Measurements from ENCODE around the gene NPAT. TPM values are rescaled to one million over a fixed set of nuclear protein-coding genes. Genes with fewer than 3 reads are reported as not detected.

Gene NPAT
- total RNA-seq: 10 to 100 TPM; 40.4 to 42.5 TPM

GRCh38 chr11:108222574-108223347, at the start of gene NPAT, which contains the start of gene ATM:
TSS of gene NPAT (minus strand) at chr11:108222638. CDS start at chr11:108222536, 102 bp downstream.
TSS of gene ATM (plus strand) at chr11:108223067. CDS start at chr11:108227625, 4,558 bp downstream.
- H3K27ac Mint-ChIP-seq: no peak within 1 kb of the TSS
- peaks cover 50% of the 10 kb centered on the region for H3K36me3 Mint-ChIP-seq
- H3K4me1 Mint-ChIP-seq: peaks cover 47% of the 10 kb centered on the region
- H3K27me3 Mint-ChIP-seq: no peaks in the 10 kb centered on the region
- H3K9me3 Mint-ChIP-seq: no peaks in the 10 kb centered on the region
- peak; percentile 98 for DNase-seq
- no peak within 1 kb of the TSS for H3K4me3 Mint-ChIP-seq

- Mint-ChIP-seq H3K36me3 (peaks cover 65% of the 10 kb centered on the region), H3K4me1 (peaks cover 28% of the 10 kb centered on the region), H3K27ac (peak overlapping the region; percentile 60), H3K4me3 (no peak overlapping the region), H3K27me3 (no peaks in the 10 kb centered on the region), H3K9me3 (peaks cover 16% of the 10 kb centered on the region)
- DNase-seq: no peak
Observed at GRCh38 chr11:108269583-108269982, 47.1 kb upstream of the NPAT start.

GRCh38 chr11:108253176-108253575, 30.7 kb upstream of the NPAT start:
- peaks cover 3% of the 10 kb centered on the region for H3K9me3 Mint-ChIP-seq
- peaks cover 48% of the 10 kb centered on the region for H3K4me1 Mint-ChIP-seq
- H3K4me3 Mint-ChIP-seq: no peak overlapping the region
- no peak overlapping the region for H3K27ac Mint-ChIP-seq
- no peaks in the 10 kb centered on the region for H3K27me3 Mint-ChIP-seq
- H3K36me3 Mint-ChIP-seq: peaks cover 44% of the 10 kb centered on the region
- no peak for DNase-seq

- H3K27ac Mint-ChIP-seq: peak overlapping the region; percentile 78
- H3K4me3 Mint-ChIP-seq: no peak overlapping the region
- H3K4me1 Mint-ChIP-seq: peaks cover 55% of the 10 kb centered on the region
- peaks cover 7% of the 10 kb centered on the region for H3K9me3 Mint-ChIP-seq
- H3K27me3 Mint-ChIP-seq: no peaks in the 10 kb centered on the region
- no peak for DNase-seq
- H3K36me3 Mint-ChIP-seq: peaks cover 55% of the 10 kb centered on the region
Observed at GRCh38 chr11:108246885-108247284, 24.4 kb upstream of the NPAT start.

GRCh38 chr11:108246308-108246707, 23.9 kb upstream of the NPAT start:
- no peak for DNase-seq
- Mint-ChIP-seq H3K27ac (peak overlapping the region; percentile 78), H3K36me3 (peaks cover 55% of the 10 kb centered on the region), H3K4me1 (peaks cover 54% of the 10 kb centered on the region), H3K4me3 (no peak overlapping the region), H3K9me3 (peaks cover 7% of the 10 kb centered on the region), H3K27me3 (no peaks in the 10 kb centered on the region)

GRCh38 chr11:108242422-108242821, 20.0 kb upstream of the NPAT start:
- H3K9me3 Mint-ChIP-seq: no peaks in the 10 kb centered on the region
- H3K36me3 Mint-ChIP-seq: peaks cover 60% of the 10 kb centered on the region
- H3K4me3 Mint-ChIP-seq: no peak overlapping the region
- H3K27me3 Mint-ChIP-seq: no peaks in the 10 kb centered on the region
- no peak for DNase-seq
- peaks cover 65% of the 10 kb centered on the region for H3K4me1 Mint-ChIP-seq
- H3K27ac Mint-ChIP-seq: peak overlapping the region; percentile 85

- peak overlapping the region; percentile 85 for H3K27ac Mint-ChIP-seq
- peak overlapping the region; percentile 19 for H3K4me3 Mint-ChIP-seq
Observed at GRCh38 chr11:108241330-108242037, 19.0 kb upstream of the NPAT start.

GRCh38 chr11:108239076-108239475, 16.6 kb upstream of the NPAT start:
- peak overlapping the region; percentile 90 for H3K27ac Mint-ChIP-seq
- H3K4me1 Mint-ChIP-seq: peaks cover 66% of the 10 kb centered on the region
- DNase-seq: no peak
- no peaks in the 10 kb centered on the region for H3K9me3 Mint-ChIP-seq
- H3K4me3 Mint-ChIP-seq: peak overlapping the region; percentile 37
- H3K27me3 Mint-ChIP-seq: no peaks in the 10 kb centered on the region
- H3K36me3 Mint-ChIP-seq: peaks cover 60% of the 10 kb centered on the region

More at GRCh38 chr11:108241330-108242037, 19.0 kb upstream of the NPAT start:
- DNase-seq: peak; percentile 55
- H3K27me3 Mint-ChIP-seq: no peaks in the 10 kb centered on the region
- peaks cover 67% of the 10 kb centered on the region for H3K4me1 Mint-ChIP-seq
- H3K9me3 Mint-ChIP-seq: no peaks in the 10 kb centered on the region
- H3K36me3 Mint-ChIP-seq: peaks cover 56% of the 10 kb centered on the region

- DNase-seq: no peak
- Mint-ChIP-seq H3K4me1 (peaks cover 70% of the 10 kb centered on the region), H3K4me3 (peak overlapping the region; percentile 50), H3K27ac (peak overlapping the region; percentile 92), H3K9me3 (no peaks in the 10 kb centered on the region), H3K27me3 (no peaks in the 10 kb centered on the region), H3K36me3 (peaks cover 63% of the 10 kb centered on the region)
Observed at GRCh38 chr11:108237058-108237481, 14.6 kb upstream of the NPAT start.

GRCh38 chr11:108235633-108236032, 13.2 kb upstream of the NPAT start:
- Mint-ChIP-seq H3K9me3 (no peaks in the 10 kb centered on the region), H3K4me1 (peaks cover 70% of the 10 kb centered on the region), H3K27ac (peak overlapping the region; percentile 92), H3K27me3 (no peaks in the 10 kb centered on the region), H3K4me3 (peak overlapping the region; percentile 50), H3K36me3 (peaks cover 62% of the 10 kb centered on the region)
- DNase-seq: no peak

- Mint-ChIP-seq H3K4me3 (no peak overlapping the region), H3K36me3 (peaks cover 61% of the 10 kb centered on the region), H3K27ac (peak overlapping the region; percentile 92), H3K9me3 (no peaks in the 10 kb centered on the region), H3K27me3 (no peaks in the 10 kb centered on the region), H3K4me1 (peaks cover 69% of the 10 kb centered on the region)
- DNase-seq: no peak
Observed at GRCh38 chr11:108235192-108235591, 12.8 kb upstream of the NPAT start.

GRCh38 chr11:108233277-108233945, 11.0 kb upstream of the NPAT start:
- H3K27ac Mint-ChIP-seq: peak overlapping the region; percentile 81

GRCh38 chr11:108228251-108228650, 5.8 kb upstream of the NPAT start:
- Mint-ChIP-seq H3K27me3 (no peaks in the 10 kb centered on the region), H3K4me3 (peak overlapping the region; percentile 63), H3K36me3 (peaks cover 51% of the 10 kb centered on the region), H3K27ac (peak overlapping the region; percentile 90), H3K9me3 (no peaks in the 10 kb centered on the region), H3K4me1 (peaks cover 57% of the 10 kb centered on the region)
- no peak for DNase-seq

More at GRCh38 chr11:108233277-108233945, 11.0 kb upstream of the NPAT start:
- Mint-ChIP-seq H3K36me3 (peaks cover 58% of the 10 kb centered on the region), H3K4me3 (no peak overlapping the region), H3K4me1 (peaks cover 69% of the 10 kb centered on the region), H3K27me3 (no peaks in the 10 kb centered on the region), H3K9me3 (no peaks in the 10 kb centered on the region)
- DNase-seq: no peak

GRCh38 chr11:108226036-108226435, 3.6 kb upstream of the NPAT start:
- Mint-ChIP-seq H3K27me3 (no peaks in the 10 kb centered on the region), H3K4me1 (peaks cover 41% of the 10 kb centered on the region), H3K4me3 (peak overlapping the region; percentile 92), H3K36me3 (peaks cover 41% of the 10 kb centered on the region), H3K27ac (no peak overlapping the region), H3K9me3 (no peaks in the 10 kb centered on the region)
- no peak for DNase-seq
